K562 (cell line): ENCODE data around the gene TMEM185B. TPM values are rescaled to one million over a fixed set of nuclear protein-coding genes. Genes with fewer than 3 reads are reported as not detected.

Experiments
- ATAC-seq: fragments of 200-7000 bp; cut with Tn5 transposase; 3 replicates; pipeline ENCODE4 v1.9.1; 2020; ENCODE audit warnings: moderate library complexity
- BruUV-seq: library from RNA; stranded (reverse); fragments of 400-500 nt; replicated peaks from 2 replicates; lab custom pipeline; 2021; lab: Mats Ljungman, UMichigan
- CTCF ChIA-PET: fragments of 300-600 bp; formaldehyde crosslinking; extraction: SDS; loops from one replicate; lab custom pipeline; 2021; ENCODE audit warnings: low intra/inter-chr PET ratio; lab: Yijun Ruan, JAX
- POLR2A ChIA-PET: fragments of 300-600, 350-650 bp; sonication (Branson Sonifier 250); formaldehyde crosslinking; extraction: SDS; loops from one replicate; lab custom pipeline; 2021; ENCODE audit warnings: antibody characterized with exemption, inconsistent platforms; lab: Yijun Ruan, JAX
- DNase-seq, 4 experiments: peaks; one replicate each; pipeline versions ENCODE4 v3.0.0 to v3.0.0-alpha.2; 2011 to 2018; ENCODE audit warnings: low spot score in 3 of 4, mixed read lengths in 3 of 4; ENCODE audit errors: extremely low read depth in 1 of 4
- FAIRE-seq: peaks from 2 replicates; lab custom pipeline; 2011; peaks lifted over from hg19 to GRCh38; lab: Jason Lieb, UNC
- H2AFZ ChIP-seq: 2 replicates; pipeline ENCODE4 v1.6.0; 2011; ENCODE audit warnings: low read depth, low read length, control low read depth, inconsistent platforms
- H3K27ac ChIP-seq: fragments of 200-600 bp; 3 replicates; pipeline ENCODE4 v1.8.0; 2011; ENCODE audit warnings: low read depth, mild to moderate bottlenecking, control low read depth, inconsistent platforms, low read length, moderate library complexity, mixed read lengths; ENCODE audit errors: extremely low read depth
- H3K27me3 ChIP-seq, 2 experiments: fragments of 300-600 bp in 1 of 2; 2 replicates in 1 of 2; 3 replicates in 1 of 2; pipeline versions ENCODE4 v1.6.0 to v1.8.0; 2011; ENCODE audit warnings: inconsistent platforms in 2 of 2, low read length in 2 of 2, mild to moderate bottlenecking in 1 of 2, mixed read lengths in 1 of 2, moderate library complexity in 1 of 2; ENCODE audit not compliant: control insufficient read depth in 2 of 2, insufficient read depth in 2 of 2
- H3K36me3 ChIP-seq: fragments of 300-600 bp; 3 replicates; pipeline ENCODE4 v1.8.0; 2011; ENCODE audit warnings: mild to moderate bottlenecking, low read length, inconsistent platforms; ENCODE audit not compliant: control insufficient read depth, insufficient read depth
- H3K4me1 ChIP-seq, 2 experiments: fragments of 200-600 bp in 1 of 2; replicated peaks in 1 of 2; 2 replicates in 1 of 2; 3 replicates in 1 of 2; pipeline versions ENCODE4 v1.5.1 to v1.8.0; 2011; ENCODE audit warnings: inconsistent platforms in 2 of 2, low read length in 2 of 2, mild to moderate bottlenecking in 1 of 2, mixed read lengths in 1 of 2, moderate library complexity in 1 of 2; ENCODE audit not compliant: control insufficient read depth in 2 of 2, insufficient read depth in 2 of 2
- H3K4me2 ChIP-seq: 2 replicates; pipeline ENCODE4 v1.6.1; 2011; ENCODE audit warnings: low read length, control low read depth, inconsistent platforms, mixed read lengths; ENCODE audit not compliant: insufficient read depth
- H3K4me3 ChIP-seq: fragments of 200-600 bp; sonication (generic), shearing (Covaris generic); 2 replicates; pipeline ENCODE4 v1.5.1; 2016; ENCODE audit warnings: control low read depth, inconsistent platforms
- H3K79me2 ChIP-seq: fragments of 200-600 bp; 3 replicates; pipeline ENCODE4 v1.8.0; 2011; ENCODE audit warnings: low read length, inconsistent platforms; ENCODE audit not compliant: control insufficient read depth, insufficient read depth
- H3K9ac ChIP-seq, 2 experiments: 2 replicates each; pipeline versions ENCODE4 v1.6.0 to v1.6.1; 2011; ENCODE audit warnings: low read depth in 2 of 2, low read length in 2 of 2, control low read depth in 1 of 2, inconsistent platforms in 1 of 2, mild to moderate bottlenecking in 1 of 2, mixed read lengths in 1 of 2; ENCODE audit not compliant: insufficient read depth in 1 of 2
- H3K9me1 ChIP-seq: one replicate; pipeline ENCODE4 v1.6.0; 2011; ENCODE audit warnings: inconsistent platforms, mild to moderate bottlenecking, low read length, moderate library complexity; ENCODE audit not compliant: control insufficient read depth, insufficient read depth
- H3K9me3 ChIP-seq: replicated peaks from 2 replicates; pipeline ENCODE4 v1.5.1; 2011; ENCODE audit warnings: low read depth, low read length, inconsistent platforms; ENCODE audit not compliant: control insufficient read depth, insufficient read depth
- H4K20me1 ChIP-seq: replicated peaks from 2 replicates; pipeline ENCODE4 v1.6.1; 2011; ENCODE audit warnings: low read length, inconsistent platforms, mixed read lengths; ENCODE audit not compliant: control insufficient read depth, insufficient read depth
- BRF1 ChIP-seq: IDR thresholded peaks from 3 replicates; pipeline ENCODE4 v1.6.1; 2011; ENCODE audit warnings: borderline replicate concordance, mild to moderate bottlenecking; ENCODE audit not compliant: insufficient read length; ENCODE audit errors: extremely low read depth
- FOSL1 ChIP-seq: fragments of 200-800 bp; sonication (Bioruptor generic); conservative IDR thresholded peaks from 2 replicates; pipeline ENCODE4 v1.6.1; 2016; ENCODE audit warnings: missing genetic modification characterization, missing compliant biosample characterization
- SPI1 ChIP-seq: IDR thresholded peaks from 2 replicates; pipeline ENCODE4 v1.6.1; 2011; ENCODE audit warnings: low read depth, low read length, control low read depth, borderline replicate concordance
- THRAP3 ChIP-seq: fragments of 450-650 bp; IDR thresholded peaks from 2 replicates; pipeline ENCODE4 v1.6.1; 2016; ENCODE audit warnings: mild to moderate bottlenecking, inconsistent platforms, borderline replicate concordance
- ZNF263 ChIP-seq: sonication (generic); formaldehyde crosslinking; IDR thresholded peaks from 2 replicates; pipeline ENCODE4 v1.8.0; 2022; ENCODE audit warnings: mild to moderate bottlenecking, missing genetic modification reagents, borderline replicate concordance
- ZNF695 ChIP-seq: fragments of 450-650 bp; formaldehyde crosslinking; IDR thresholded peaks from 2 replicates; pipeline ENCODE4 v1.4.0; 2020; ENCODE audit warnings: mild to moderate bottlenecking, moderate library complexity
- ZZZ3 ChIP-seq: fragments of 450-650 bp; IDR thresholded peaks from 2 replicates; pipeline ENCODE4 v1.6.1; 2016; ENCODE audit warnings: antibody characterized with exemption, mild to moderate bottlenecking, moderate library complexity
- WGBS: fragments of 100-300 bp; shearing (Covaris generic); methylation state at CpG from one replicate; pipeline ENCODE4 v1.1.6; 2016; ENCODE audit warnings: low coverage, mixed read lengths; ENCODE audit not compliant: insufficient coverage; ENCODE audit errors: missing lambda C conversion rate; 5-methylcytosine and 5-hydroxymethylcytosine counted together
- in situ Hi-C: fragments of 300-500 bp; cut with MboI; formaldehyde crosslinking; loops from 4 replicates; pipeline ENCODE4 v1.15.0; 2018; ENCODE audit warnings: inconsistent platforms, mixed read lengths
- intact Hi-C: fragments of 100-400 bp; cut with micrococcal nuclease; formaldehyde crosslinking; loops from 2 replicates; pipeline ENCODE4 v1.14.2; 2022
- polyA plus RNA-seq, 8 experiments: library from polyadenylated mRNA; depleted of rRNA in 4 of 8; stranded (reverse) in 5 of 8; unstranded in 3 of 8; fragments of >200 nt; fragmentation: Nextera tagmentation in 2 of 8; fragmentation: Illumina TruSeq in 1 of 8; extraction: Ambion mirVana in 2 of 8; extraction: Trizol in 1 of 8; gene quantifications; 2 replicates each; pipeline versions ENCODE4 v1.2.1 to v1.2.3, GENCODE V29; 2011 to 2014; ENCODE audit warnings: inconsistent platforms in 1 of 8, missing spikeins in 1 of 8
- total RNA-seq, 7 experiments: library from RNA; depleted of rRNA in 6 of 7; stranded (reverse); fragments of >200 nt in 6 of 7; fragmentation: Illumina TruSeq in 2 of 7; extraction: Trizol in 2 of 7; gene quantifications; 2 replicates each; pipeline versions ENCODE4 v1.2.1 to v1.2.3, GENCODE V29; 2011 to 2021; ENCODE audit warnings: low replicate concordance in 1 of 7
- TF ChIP-seq, protein P1 (sequence below): fragments of 200-400 bp; formaldehyde crosslinking; IDR thresholded peaks from 2 replicates; pipeline ENCODE4 v1.6.1; 2017; ENCODE audit warnings: mild to moderate bottlenecking, low read depth, low read length, moderate library complexity
- TF ChIP-seq, protein P2 (sequence below): fragments of 250-450 bp; sonication (Bioruptor Pico); IDR thresholded peaks from 2 replicates; pipeline ENCODE4 v1.5.0; 2021

Gene TMEM185B
- total and polyA plus RNA-seq, 9 of the 15 experiments (the other 6 are each of a cell fraction or from before 2014, with no cell fraction given) = 2.9 to 28.2 (median 11.5) TPM

DNA sequence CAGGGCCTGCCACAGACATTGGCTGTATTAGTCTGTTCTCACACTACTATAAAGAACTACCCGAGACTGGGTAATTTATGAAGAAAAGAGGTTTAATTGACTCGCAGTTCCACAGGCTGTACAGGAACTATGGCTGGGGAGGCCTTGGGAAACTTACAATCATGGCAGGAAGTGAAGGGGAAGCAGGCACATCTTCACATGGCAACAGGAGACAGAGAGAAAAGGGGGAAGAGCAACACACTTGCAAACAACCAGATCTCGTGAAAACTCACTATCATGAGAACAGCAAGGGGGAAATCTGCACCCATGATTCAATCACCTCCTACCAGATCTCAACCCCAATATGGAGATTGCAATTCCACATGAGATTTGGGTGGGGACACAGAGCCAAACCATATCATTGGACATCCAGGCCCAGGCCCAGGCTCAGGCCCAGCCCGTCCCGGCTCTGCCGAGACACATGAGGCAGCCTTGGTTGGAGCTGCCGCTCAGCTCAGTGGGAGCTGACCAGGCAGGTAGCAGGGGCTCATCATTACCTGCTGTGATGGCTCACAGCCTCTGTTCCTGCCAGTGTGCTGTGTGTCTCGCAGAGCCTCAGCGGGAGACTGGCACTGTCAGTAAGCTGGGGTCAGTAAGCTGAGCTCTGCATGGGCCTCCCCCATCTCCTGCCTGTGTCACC lies 20.8 kb upstream of the TMEM185B start:
- 0 out of 4 replicates have a peak overlapping the region, but pooled peaks of 1 of the 2 experiments have one; percentile 20 for H3K9ac ChIP-seq
- H3K79me2 ChIP-seq = no peaks in the 10 kb centered on the region
- no peak overlapping the region for H2AFZ ChIP-seq
- FAIRE-seq = no peak
- H3K4me1 ChIP-seq = peaks cover 6 to 16% of the 10 kb centered on the region in 2 experiments
- H3K9me1 ChIP-seq = no peaks in the 10 kb centered on the region
- intact Hi-C loops (no loop called here), in situ Hi-C loops (no loop called here)
- CTCF ChIA-PET = no interaction called here
- DNase-seq = no peak
- no peak overlapping the region for H3K4me3 ChIP-seq
- no peaks in the 10 kb centered on the region for H3K36me3 ChIP-seq
- 59% methylated on average over 9 of the region's 9 CpGs for WGBS
- POLR2A ChIA-PET = interaction anchor here (0.5 to 1.1 kb wide), 3 partner anchors 11 to 446 kb away, joined by 3 read pairs; no protein-coding TSS in a partner anchor
- H3K27me3 ChIP-seq = peaks cover 0 to 6% of the 10 kb centered on the region in 2 experiments; a peak in 3 of 5 replicates
- no peak overlapping the region for H3K4me2 ChIP-seq
- no peak for ATAC-seq
- no peak for TF ChIP-seq ZZZ3
- no peak for TF ChIP-seq BRF1
- no peaks in the 10 kb centered on the region; the same call in 1 of the 2 replicates for H4K20me1 ChIP-seq
- no TSS peak for BruUV-seq
- no peaks in the 10 kb centered on the region for H3K9me3 ChIP-seq
- H3K27ac ChIP-seq = no peak overlapping the region

DNA sequence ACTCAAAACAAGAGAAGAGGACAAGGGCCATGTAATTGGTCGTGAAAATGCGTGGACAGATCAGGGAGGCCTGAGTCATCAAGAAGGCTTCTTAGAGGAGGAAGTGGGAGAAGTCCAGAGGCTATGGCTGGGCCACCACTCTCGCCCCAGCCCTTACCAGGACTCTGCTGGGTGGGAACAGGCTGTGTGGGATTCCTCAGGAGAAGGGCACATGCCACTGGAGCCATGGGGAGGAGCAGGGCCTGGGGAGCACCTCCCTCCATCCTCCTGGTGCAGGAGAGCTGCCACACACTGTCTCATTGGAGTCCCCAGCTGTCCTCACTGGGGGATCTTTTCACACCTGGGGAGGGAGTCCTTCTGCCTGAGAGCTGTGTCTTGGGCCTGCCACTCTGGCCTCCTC lies 20.0 kb upstream of the TMEM185B start:
- ChIA-PET CTCF (no interaction called here), POLR2A (interaction anchor here (0.5 to 0.6 kb wide), 2 partner anchors 9 to 447 kb away, joined by 3 read pairs; no protein-coding TSS in a partner anchor)
- DNase-seq (no peak), FAIRE-seq (no peak), ATAC-seq (no peak)
- H2AFZ ChIP-seq = peak overlapping the region; percentile 38; the same call in 1 of the 2 replicates
- H3K4me2 ChIP-seq = no peak overlapping the region
- intact Hi-C loops (no loop called here), in situ Hi-C loops (no loop called here)
- no peaks in the 10 kb centered on the region for H3K9me3 ChIP-seq
- H4K20me1 ChIP-seq = no peaks in the 10 kb centered on the region; the same call in 1 of the 2 replicates
- H3K9ac ChIP-seq = no peak overlapping the region
- WGBS = 11% methylated on average over 3 of the region's 3 CpGs
- peaks cover 14 to 21% of the 10 kb centered on the region in 2 experiments for H3K4me1 ChIP-seq
- H3K4me3 ChIP-seq = no peak overlapping the region
- no peaks in the 10 kb centered on the region for H3K9me1 ChIP-seq
- no peak overlapping the region for H3K27ac ChIP-seq
- no TSS peak for BruUV-seq
- no peaks in the 10 kb centered on the region for H3K36me3 ChIP-seq
- H3K79me2 ChIP-seq = no peaks in the 10 kb centered on the region
- H3K27me3 ChIP-seq = peaks cover 0 to 6% of the 10 kb centered on the region in 2 experiments; a peak in 3 of 5 replicates
- TF ChIP-seq SPI1 = peak; percentile 67; the same call in 1 of the 2 replicates
- TF ChIP-seq FOSL1 (tag) = 0 out of 2 replicates have a peak, but pooled peaks have one; percentile 21
- TF ChIP-seq, protein P1, sequence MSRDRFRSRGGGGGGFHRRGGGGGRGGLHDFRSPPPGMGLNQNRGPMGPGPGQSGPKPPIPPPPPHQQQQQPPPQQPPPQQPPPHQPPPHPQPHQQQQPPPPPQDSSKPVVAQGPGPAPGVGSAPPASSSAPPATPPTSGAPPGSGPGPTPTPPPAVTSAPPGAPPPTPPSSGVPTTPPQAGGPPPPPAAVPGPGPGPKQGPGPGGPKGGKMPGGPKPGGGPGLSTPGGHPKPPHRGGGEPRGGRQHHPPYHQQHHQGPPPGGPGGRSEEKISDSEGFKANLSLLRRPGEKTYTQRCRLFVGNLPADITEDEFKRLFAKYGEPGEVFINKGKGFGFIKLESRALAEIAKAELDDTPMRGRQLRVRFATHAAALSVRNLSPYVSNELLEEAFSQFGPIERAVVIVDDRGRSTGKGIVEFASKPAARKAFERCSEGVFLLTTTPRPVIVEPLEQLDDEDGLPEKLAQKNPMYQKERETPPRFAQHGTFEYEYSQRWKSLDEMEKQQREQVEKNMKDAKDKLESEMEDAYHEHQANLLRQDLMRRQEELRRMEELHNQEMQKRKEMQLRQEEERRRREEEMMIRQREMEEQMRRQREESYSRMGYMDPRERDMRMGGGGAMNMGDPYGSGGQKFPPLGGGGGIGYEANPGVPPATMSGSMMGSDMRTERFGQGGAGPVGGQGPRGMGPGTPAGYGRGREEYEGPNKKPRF = no peak
- TF ChIP-seq ZNF263 (CRISPR knock-in tag) = peak; percentile 68
- no peak for TF ChIP-seq ZNF695 (CRISPR knock-in tag)
- no peak for TF ChIP-seq THRAP3
- TF ChIP-seq, protein P2, sequence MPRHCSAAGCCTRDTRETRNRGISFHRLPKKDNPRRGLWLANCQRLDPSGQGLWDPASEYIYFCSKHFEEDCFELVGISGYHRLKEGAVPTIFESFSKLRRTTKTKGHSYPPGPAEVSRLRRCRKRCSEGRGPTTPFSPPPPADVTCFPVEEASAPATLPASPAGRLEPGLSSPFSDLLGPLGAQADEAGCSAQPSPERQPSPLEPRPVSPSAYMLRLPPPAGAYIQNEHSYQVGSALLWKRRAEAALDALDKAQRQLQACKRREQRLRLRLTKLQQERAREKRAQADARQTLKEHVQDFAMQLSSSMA = no peak
